GM18499 (cell line): Measurements from ENCODE around the gene SF3B1.
"Not testable (repeated sequence)": the region's sequence is repeated elsewhere in the genome, so short reads cannot be mapped to it uniquely, and the experiment has no call there.

Experiments
- ATAC-seq: cut with Tn5 transposase; IDR thresholded peaks from one replicate; pipeline ENCODE4 v1.9.1; 2021; ENCODE audit warnings: moderate number of reproducible peaks; ENCODE audit not compliant: insufficient read depth, unreplicated experiment

Gene SF3B1

DNA sequence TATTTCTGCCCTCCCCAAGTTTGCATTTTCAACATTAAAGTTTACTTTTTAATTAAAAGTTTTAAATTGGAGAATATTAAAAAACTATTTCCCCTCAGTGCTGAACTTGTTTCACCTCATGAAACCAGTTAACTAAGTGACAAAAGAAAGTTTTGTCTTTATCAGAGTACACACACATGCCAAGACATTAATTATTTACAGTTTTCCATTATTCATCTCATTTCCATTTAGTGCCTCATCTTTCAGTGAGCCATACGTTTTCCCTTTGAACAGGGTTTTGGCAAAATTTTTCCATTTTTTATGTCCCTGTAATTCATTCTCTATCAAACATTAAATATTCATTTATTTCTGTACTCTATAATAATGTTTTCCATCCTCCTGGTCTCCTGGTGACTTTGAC, 53.2 kb downstream of the SF3B1 start:
- ATAC-seq = no peak

DNA sequence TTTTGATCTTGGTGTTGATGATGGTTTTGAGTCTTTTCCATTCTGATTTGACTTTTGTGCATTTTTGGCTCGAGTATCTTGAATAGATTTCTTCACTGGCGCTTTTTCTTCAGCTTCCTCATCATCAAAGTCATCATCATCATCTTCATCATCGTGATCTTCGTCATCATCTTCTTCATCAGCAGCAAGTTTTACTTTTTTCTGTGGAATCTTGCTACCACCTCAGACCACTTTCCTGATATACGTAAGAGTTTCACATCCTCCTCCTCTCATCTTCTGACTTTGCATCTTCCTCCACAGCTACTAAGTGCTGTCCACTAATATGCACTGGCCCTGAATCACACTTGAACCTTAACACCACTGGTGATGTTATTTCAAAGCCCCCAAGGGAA, 54.9 kb downstream of the SF3B1 start:
- not testable (repeated sequence) for ATAC-seq

DNA sequence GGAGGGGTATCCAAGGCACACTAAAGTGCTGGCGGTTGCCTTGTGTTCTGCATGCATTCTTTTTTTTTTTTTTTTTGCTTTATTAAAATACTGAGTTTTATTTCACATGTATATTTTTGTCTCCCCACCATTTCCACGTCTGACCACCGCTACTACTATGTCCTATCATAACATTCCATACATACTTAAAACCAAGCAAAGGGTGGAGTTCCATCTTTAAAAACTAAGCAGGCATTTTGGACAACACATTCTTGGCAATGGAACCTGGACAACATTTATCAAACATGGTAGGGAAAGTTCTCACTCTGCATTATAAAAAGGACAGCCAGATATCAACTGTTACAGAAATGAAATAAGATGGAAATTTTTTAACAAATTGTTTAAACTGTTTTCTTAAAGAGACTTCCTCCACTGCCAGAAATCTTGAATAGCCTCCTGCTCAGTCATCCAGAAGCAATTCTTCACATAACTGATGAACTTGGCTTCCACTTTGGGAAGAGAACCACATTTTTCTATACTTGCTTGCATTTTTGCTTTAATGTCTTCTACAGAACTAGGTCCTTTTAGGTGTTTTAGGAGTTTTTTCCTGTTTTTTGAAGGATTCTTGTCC, 55.4 kb downstream of the SF3B1 start:
- not testable (repeated sequence) for ATAC-seq

DNA sequence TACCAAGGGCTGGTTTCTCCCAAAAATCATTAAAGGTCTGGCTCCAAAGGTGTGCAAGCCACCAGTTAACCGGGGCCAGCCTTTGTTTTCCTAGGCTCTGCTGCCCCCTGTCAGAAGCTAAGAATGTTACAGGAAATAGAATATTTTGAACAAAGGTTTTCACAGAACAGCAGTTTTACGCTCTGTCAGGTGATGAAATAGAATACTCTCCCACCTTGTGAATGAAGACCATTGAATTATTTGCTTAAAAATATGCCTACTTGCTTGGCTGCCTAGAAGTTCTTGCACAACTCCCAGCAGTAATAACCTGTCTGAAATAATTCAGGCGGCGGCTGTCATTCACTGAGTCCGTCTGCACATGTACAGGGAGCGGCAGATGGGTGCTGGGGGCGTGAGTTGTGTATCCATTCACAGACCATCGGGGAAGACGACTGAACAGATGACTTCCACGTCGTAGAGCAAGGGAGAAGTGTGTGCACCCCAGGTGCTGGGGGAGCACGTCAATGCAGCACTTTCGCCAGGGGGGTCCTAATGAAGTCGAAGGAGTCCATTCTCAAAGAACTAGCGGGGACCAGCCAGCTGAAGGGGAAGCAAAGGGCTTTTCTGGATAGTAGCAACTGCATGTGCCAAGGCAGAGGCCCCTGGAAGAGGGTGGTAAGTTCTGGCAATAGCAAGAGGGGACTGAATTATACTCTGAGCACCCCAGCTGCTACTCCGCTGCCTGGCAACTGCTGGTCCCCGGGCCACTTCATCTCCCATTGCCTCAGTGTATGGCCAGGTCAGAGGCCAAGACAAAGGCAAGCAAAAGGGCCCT, 56.1 kb downstream of the SF3B1 start:
- no peak for ATAC-seq

DNA sequence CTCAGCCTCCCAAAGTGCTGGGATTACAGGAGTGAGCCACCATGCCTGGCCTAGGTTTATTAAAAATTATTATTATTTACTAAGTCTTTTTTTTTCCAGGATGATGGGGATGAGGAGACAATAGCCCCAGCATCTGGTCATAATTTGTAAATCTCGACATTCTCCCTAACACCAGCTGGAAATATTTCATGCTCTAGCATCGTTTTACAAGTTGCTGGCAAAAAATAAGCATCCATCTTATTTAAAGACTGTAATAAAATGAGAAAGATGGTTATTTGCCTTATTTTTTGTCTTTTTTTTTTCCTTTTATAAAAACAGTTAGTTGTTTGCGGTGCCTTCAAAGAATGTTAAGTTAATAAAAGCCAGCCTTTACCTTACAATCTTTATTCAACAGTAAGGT, 56.7 kb downstream of the SF3B1 start:
- no peak for ATAC-seq

DNA sequence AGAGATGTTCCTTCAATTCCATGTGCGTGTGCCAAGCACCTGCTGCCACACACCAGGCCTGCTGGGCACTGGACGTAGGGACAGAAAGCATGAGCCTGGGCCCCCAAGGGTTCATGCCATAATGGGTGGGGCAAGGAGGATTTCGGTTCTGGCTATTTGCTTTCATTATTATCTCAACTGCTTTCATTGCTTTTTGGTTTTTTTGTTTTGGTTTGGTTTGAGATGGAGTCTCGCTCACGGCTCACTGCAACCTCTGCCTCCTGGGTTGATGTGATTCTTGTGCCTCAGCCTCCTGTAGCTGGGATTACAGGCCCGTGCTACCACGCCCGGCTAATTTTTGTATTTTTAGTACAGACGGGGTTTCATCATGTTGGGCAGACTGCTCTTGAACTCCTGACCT, 57.2 kb downstream of the SF3B1 start:
- no peak for ATAC-seq

DNA sequence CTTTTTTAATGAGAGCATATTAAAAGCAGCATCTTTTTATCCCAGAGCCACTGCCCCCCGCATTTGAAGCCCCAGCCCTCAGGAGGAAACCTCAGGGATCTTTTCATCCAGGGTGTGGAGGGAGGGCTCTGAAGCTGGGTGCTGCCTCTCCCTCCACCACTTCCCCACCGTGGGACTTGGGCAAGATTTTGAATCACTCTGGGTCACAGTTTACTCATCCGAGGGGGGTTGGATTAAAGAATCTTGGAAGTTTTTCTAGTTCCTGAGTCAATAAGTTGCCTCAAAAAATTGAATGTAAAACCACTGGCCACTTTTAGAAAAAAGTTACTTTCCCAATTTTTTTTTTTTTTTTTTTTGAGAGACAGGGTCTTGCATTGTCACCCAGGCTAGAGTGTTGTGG, 62.2 kb downstream of the SF3B1 start:
- ATAC-seq = no peak

DNA sequence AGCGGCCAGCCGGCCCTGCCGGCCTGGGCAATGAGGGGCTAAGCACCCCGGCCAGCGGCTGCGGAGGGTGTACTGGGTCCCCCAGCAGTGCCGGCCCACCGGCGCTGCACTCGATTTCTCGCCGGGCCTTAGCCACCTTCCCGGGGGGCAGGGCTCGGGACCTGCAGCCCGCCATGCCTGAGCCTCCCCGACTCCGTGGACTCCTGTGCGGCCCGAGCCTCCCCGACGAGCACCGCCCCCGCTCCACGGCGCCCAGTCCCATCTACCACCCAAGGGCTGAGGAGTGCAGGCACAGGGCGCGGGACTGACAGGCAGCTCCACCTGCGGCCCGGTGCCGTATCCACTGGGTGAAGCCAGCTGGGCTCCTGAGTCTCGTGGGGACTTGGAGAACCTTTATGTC, 64.2 kb downstream of the SF3B1 start:
- not testable (repeated sequence) for ATAC-seq

DNA sequence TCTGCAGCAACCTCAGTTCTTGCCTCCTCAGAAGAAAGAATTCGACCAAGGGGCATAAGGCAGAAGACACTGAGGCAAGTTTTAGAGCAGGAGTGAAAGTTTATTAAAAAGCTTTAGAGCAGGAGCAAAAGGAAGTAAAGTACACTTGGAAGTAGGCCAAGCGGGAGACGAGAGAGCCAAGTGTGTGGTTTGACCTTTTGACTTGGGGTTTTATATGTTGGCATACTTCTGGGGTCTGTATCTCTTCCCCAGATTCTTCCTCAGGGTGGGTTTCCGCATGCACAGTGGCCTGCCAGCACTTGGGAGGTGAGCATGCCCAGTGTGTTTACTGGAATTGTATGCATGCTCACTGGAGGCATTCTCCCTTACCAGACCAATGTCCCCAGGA, 64.9 kb downstream of the SF3B1 start:
- ATAC-seq = no peak

DNA sequence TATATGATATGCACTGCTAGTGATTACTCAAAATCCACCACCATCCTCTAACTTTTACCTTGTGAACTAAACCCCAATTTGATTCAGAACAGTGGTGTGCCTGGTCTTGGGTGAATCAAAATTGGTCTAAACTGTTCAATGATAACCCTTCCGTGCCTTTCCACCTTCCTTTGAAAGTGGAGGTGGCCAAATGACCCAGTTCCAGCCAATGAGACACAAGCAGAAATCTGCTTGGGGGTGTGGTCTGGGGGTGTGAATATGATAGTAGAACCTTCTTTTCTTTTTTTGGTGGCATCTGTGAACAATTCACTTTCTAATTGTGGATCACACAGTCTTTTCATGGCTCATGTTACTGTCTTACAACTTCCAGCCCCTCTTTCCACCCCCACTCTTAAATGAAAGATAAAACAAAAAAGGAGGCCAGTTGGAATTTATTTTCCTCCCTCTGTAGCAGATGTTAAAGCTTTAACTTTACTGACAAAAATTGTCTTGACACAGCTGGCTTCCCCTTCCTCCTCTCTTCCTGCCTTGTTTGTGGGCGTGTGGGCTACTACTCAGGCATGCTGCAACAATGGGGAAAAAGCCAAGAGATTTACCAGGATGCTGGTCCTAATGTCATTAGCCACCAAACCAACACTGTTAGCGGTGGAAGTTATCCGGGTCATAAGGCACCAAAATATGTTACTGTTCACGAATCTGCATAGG, 65.4 kb downstream of the SF3B1 start:
- ATAC-seq = no peak

DNA sequence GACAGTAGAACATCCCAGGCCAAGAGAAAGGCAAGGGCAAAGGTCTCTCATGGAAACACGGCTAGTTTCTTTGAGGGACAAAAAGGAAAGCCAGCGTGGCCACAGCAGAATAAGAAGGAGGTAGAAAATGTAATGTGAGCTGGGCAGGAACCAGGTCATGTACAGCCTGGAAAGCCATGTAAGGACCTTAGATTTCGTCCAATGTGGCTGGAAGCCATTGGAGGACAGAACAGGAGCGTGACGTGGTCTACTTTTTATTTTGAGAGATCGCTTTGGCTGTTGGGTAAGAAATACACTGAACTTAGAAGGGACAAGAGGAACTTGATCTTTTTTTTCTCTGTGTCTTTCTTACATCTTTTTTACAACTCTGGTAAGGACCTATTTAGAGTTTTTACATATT, 66.4 kb downstream of the SF3B1 start:
- ATAC-seq = no peak

DNA sequence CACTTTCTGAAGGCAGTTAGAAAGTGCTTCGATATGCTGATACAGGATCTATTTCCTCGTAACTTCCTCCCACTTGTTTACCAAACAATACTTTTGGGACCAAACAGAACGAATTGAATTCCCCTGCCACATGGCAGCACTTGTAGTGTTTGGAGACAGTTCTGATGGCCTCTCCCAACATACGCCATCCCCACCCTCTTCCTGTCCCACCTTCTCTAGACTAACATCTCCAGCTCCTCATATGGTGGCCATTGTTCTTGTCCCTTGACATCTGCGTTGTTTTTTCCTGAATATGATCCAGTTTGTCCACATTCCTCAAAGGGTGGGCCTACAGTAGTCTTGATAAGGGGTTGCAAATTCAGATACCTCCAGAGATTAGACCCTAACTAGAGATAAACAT, 70.8 kb downstream of the SF3B1 start:
- ATAC-seq = no peak

DNA sequence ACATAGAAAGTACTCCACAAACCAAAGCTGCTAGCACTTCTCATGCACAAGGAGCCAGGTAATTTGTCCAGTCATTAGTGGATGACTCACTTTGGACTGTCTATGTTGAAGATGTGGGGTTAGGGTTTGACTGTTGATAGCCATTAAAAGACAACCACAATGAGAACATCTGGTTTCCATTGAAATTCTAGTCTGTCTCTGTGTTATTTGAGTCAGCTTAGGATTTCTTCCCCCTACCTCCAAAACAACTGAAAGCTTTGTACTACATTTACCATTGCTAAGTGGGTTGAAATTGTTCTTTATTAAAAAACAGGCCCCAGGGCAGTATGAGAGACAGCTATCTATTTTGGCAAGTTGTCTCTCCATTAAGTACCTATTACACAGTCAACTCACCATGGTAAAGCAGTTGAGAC, 74.1 kb downstream of the SF3B1 start:
- ATAC-seq = peak; percentile 63

DNA sequence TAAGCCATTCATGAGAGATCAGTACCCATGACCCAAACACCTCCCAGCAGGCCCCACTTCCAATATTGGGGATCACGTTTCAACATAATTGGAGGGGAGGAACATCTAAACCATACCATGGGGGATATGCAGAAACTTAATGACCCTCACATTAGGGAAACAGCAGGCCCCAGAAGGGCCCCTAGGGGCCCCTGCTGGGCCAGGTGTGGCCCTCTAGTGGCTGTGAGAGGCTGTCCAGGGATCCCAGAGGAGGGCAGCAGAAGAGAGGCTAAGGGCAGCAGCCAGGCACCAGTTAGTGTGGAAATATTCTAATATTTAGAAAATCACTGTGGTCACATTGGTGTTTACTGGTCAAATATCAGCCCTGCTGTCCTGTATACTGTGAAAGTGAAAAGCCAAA, 75.0 kb downstream of the SF3B1 start:
- no peak for ATAC-seq

DNA sequence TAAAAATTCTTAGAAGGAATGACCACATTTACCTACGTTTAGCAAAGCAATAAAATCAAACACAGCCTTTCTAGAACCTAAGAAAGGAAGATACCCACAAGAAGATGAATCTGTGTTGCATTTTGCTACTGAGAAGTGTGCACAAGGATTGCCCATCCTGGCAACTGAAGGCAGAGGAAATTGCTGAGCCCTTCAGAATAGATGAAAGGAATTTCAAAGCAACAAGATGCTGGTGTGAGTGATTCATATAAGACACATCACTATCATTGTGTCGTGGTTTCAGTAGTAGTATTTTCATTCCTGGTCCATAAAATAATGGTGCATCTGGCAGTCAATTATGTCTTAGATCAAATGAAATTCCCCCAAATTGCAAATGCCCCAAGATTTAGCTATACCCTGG, 75.9 kb downstream of the SF3B1 start:
- ATAC-seq = no peak

DNA sequence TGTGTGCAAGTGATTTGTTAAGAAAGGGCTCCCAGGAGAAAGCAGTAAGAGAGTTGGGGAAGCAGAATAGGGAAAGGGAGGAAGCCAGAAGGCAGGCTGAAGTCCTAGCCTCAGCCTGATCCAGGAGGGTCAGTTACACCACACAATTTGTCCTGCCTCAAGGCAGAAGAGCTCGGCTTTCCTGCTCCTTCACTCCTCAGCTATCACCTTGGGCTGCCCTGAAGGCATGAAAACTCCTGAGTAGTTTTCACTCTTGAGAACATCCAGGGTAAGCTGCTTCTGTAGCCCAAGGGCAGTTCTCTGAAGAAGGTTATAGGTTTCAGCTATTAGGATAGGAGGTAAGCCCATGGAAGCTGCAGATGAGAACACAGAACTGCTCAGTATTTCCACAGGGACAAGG, 76.8 kb downstream of the SF3B1 start:
- ATAC-seq = no peak

DNA sequence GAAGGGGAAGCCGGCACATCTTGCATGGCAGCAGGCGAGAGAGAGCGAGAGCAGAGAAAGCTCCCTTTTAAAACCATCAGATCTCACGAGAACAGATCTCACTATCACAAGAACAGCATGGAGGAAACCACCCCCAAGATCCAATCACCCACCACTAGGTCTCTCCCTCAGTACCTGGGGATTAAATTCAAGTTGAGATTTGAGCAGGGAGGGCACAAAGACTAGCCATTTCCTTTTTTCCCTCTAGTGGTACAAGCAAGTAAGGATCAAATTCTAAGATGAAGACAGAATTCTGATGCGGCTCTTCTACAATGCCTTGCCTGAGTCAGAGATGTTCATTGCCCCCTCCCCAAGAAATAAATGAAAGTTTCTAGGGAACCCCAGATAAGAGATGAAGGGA, 78.7 kb downstream of the SF3B1 start:
- no peak for ATAC-seq

DNA sequence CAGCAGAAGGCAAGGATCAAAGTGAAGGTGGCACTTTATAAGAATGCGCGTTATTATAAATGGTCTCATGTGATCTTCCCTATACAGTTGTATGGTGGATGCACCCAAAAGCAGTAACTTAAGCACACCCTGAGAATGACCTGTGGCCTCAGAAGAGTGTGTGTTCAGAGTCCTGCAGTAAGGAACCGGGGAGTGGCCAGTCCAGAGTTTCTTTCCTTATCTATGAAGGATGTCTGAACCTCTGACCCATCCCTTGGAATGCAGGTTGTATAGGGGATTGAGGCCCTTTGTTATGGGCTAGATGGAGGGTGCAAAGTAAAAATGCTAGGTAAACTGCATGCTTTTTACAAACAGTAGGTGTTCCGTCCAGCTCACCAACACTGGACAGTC, 80.7 kb downstream of the SF3B1 start:
- no peak for ATAC-seq

DNA sequence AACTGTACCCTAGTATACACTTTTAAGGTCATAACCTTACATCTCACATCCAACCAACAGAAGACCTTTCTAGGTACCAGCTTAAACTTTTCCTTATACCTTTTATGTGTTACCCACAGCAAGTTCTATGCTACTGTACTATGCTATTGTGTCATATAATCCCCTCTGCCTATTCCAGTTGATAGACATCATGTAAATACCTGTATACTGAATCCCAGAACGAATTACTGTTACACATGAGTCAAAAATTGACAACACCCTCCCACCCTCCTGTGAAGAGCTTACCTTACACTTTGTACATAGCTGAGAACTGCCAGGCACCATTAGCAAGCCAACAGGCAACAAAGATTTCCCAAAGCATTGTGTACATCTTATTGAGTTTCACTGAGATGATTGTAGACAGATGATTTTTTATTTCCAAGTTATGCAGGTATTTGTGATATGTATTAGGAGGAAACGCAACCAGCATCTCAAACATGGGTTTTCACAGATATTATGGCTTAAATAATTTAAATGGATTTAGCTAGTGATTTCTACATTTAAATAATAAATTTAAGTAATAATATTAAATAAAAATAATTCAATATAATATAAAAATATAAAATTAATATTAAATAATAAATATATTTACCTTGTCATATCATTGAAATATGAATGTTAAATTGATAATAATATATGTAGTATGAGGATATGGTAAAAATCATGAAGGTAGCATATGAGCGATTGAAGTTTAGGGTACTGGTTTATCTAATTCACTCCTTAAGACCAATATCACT, 81.2 kb downstream of the SF3B1 start:
- ATAC-seq = no peak

DNA sequence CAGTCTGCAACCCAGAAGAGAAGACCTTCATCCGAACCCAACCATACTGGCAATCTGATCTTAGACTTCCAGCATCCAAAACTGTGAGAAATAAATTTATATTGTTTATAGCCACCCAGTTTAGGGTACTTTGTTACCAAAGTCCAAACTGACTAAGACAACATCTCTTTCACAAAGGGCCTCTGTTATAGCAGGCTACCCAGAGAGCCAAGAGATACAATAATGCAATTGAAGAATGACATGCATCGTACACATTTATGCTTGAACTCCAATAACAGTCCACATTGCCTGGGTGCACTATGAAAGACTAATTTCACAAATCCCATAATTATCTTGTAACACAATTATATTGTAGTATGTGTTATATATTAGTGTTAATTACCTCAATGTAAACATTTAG, 85.1 kb downstream of the SF3B1 start:
- ATAC-seq = no peak
